ENCODE results near the gene SERPINH1. TPM values are rescaled to one million over a fixed set of nuclear protein-coding genes. Genes with fewer than 3 reads are reported as not detected.
"Not testable (repeated sequence)": the region's sequence is repeated elsewhere in the genome, so short reads cannot be mapped to it uniquely, and the experiment has no call there.

The SERPINH1 gene
- polyA plus RNA-seq, 1 donor, result 340 TPM

DNA sequence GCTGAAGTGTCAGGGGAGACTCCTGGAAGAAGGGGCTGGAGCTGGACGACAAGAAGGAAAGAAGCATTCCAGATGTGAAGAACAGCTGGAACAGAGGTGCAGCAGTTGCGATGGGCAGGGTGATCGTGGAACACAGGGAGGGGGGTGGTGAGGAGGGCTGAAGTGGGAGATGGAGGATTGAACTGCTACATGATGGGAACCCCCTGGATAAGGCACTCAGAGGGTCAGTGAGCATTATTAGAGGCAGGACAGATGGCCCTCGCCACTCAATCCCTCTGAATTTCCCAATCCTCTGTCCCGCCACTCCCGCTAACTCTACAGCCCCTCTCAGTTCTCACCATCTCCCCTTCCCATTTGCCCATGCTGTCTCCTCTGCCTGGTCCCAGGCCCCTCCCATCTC is 14.0 kb downstream of the SERPINH1 start:
- no peak for DNase-seq

DNA sequence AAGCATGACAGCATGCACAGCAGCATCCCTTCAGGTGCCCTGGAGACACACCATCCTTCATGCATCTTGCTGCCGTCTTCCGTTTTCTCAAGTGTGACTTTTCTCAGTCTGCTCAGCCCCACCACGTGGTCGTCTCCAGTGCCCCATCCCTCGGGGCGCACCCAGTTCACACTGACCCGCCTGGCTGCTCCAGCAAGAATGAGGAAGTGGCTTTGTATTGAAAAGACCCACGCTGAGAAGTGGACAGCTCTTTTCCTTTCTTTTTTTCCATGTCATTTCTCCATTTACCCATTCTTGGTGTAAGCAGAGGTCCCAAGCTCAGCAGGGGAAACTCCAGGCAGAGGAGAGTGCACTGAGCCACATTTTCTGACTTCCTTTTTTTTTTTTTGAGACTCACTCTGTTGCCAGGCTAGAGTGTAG is 14.5 kb downstream of the SERPINH1 start:
- DNase-seq, result no peak

DNA sequence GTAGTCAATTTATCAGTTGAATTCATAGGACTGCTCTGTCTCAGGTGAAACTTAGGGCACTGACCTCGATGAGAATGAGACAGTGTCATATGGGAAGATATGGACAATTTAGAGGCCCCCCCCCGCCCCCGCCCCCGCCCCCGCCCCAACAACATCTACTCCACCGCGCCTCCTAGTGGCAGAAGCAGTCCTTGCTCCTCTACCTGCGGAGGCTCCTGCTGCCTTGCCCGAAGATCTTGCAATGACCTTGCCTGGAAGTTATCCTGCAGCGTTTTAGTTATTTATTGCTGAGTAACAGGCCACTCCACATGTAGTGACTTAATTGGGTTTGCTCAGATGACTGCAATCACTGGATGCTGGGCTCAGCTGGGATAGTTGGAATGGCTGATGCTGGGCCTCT is 15.2 kb downstream of the SERPINH1 start:
- no peak for DNase-seq

DNA sequence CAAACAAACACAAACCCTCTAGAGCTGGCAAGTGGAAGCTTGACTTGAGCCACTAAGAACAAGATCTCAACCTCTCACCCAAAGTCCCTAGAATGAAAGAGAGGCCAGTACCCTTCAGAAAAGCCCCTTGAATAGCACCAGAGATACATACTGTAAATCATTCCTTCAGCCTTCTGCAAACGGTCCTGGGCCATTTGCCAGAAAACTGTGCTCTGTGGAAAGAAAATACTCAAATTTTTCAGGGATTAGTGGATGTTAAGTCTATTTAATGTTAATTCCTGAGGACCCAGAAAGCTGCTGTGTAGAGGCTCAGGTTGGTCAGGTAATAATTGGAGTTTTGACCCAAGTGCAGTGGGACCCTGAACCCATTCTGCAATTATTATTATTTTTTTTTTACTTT is 16.9 kb downstream of the SERPINH1 start:
- no peak for DNase-seq

DNA sequence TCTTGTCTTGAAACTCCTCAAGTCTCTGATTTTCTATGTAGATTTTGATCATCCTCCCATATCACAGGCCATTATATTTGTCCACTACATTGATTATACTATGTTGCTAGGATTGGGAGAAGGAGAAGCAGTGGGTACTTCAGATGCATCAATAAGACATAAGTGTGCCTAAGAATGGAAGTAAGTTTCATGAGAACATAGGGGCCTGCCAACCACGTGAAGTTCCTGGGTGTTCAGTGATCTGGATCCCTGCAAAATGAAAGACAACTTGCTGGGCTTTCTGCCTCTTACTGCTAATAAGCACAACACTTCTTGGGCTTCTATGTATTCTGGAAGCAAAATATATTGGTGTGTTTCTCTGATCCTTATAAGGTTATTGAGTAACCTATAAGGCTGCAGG is 17.8 kb downstream of the SERPINH1 start:
- no peak for DNase-seq

DNA sequence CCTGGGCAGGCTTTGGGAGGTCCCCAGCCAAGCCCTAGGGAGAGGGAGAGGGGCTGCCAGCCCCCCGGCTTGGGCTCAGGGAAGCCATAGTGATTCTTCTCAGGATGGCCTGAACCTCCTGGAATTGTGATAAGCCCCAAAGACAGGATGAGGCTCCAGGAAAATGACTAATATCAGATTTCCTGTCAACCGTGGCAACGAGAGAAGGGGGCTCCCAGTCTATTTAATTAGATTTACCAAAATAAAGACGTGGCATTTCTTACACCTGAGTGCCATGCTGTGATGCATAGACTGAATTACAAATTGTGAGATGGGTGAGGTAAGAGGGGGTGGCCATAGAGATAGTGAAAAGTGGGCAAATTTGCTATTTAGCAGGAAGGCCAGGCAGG is 20.4 kb downstream of the SERPINH1 start:
- DNase-seq, result no peak

DNA sequence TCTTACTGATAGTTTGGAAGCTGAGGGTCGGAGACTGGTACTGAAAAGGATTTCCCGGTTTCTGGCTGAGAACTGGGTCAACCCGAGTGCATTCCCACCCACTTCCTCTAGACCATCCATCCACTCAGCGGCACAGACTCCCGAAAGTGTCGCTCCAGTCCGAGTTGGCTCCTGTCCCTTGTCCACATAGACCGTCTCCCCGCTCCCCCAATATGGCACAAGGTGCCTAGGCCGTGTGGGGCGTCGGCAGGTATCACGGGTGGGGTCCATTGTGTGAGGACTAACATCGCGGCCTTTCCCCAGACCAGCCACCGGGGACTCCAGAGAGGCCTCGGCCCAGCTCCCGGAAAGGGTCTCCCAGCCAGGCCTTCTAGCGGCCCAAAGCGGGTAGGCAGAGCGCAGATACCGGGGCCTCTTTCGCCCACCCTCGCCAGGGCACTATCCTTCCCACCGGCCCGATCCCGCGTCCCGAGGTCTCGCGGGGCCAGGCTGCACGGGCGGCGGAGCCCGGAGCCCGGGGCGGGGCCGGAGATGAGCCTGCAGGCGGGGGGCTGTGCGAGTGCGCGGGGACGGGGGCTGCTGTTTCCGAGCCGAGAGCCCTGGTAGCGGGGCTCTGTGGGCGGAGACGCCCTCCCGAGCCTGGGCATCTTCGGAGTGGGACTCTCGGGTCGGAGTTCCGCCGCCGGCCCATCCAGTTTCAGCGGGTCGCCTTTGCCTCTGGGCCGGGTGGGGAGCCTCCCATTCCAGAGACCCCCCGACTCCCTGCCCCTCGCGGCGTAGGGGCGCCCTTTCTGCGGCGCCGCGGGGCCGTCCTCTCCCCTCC is 21.1 kb downstream of the SERPINH1 start:
- DNase-seq, result peak; percentile 86

DNA sequence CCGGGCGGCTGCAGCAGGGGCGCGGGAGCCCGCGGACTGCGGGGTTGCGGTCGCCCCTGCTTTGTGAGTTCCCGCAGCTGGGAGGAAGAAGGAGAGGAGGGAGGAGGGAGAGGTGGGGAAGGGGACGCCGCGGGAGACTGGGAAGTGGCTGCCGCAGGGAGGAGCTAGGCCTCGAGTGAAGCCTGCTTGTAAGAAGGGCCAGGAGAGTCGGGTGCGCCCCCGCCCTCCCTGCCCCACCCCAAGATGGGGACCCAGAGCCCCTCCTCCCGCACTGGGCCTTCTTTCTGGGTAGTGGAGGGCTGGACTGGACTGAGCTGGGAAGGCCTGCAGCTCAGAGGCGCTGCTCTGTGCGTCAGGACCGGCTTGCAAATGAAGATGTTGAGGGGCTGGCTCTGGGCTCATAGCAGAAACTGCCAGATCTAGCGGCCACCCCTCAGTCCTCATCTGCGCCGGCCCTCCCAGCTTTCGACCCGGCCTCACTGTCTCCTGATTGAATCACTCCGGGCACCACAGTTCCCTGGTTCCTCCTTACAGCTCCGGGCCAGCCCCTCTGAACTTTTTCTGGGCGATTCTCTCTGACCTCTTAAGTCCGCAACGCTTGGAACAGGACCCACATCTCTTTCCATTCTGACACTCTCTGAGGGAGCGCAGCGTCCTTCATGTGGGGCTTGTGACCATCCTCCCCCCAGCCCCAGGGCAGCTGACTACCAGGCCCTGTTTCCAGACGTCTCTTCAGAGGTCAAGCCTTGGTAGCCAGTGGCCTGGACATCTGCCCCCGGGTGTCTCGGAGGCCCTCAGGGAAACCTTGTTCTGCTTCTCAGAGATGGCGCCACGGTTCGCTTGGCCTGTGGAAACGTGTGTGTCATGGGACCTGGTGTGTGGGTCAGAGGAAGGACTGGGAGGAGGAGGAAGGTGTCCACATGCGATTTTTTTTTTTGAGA is 21.9 kb downstream of the SERPINH1 start:
- DNase-seq, result peak; percentile 89

DNA sequence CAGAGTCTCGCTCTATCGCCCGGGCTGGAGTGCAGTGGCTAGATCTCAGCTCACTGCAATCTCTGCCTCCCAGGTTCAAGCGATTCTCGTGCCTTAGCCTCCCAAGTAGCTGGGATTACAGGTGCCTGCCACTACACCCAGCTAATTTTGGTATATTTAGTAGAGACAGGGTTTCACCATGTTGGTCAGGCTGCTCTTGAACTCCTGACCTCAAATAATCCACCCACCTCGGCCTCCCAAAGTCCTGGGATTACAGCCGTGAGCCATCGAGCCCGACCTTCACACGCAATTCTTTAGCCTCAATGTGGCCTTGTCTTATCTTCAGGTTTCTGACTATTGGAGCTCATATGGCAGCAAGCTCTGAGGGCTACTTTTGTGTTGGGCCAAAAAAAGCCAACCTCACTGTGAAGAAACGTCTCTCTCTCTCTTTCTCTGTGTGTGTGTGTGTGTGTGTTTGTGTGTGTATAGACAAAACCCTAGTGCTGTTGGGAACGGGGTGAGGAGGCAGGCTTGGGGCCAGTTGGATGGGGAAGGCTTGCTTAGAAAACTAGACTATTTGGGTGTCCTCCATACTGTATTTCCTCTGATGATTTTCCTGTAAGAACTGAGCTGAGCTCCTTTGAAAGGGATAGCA is 22.7 kb downstream of the SERPINH1 start:
- not testable (repeated sequence) for DNase-seq

DNA sequence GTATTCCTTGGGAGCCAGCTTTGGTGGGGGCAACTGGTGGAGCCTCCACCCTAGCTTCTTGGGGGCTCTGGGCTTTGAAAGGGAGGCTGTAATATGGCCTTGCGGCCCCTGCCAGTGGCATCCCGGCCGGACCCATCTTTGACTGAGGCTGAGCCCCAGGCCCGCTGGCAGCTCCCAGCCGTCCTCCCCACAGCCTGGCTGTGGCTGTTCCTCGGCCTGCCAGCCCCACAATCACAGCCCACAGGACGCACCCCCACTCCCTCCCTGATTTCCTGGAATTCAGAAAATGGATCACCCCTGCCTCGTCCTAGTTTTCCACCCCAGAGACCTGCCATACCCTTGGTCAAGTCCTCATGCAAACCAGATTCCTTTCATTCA is 23.2 kb downstream of the SERPINH1 start:
- no peak for DNase-seq

DNA sequence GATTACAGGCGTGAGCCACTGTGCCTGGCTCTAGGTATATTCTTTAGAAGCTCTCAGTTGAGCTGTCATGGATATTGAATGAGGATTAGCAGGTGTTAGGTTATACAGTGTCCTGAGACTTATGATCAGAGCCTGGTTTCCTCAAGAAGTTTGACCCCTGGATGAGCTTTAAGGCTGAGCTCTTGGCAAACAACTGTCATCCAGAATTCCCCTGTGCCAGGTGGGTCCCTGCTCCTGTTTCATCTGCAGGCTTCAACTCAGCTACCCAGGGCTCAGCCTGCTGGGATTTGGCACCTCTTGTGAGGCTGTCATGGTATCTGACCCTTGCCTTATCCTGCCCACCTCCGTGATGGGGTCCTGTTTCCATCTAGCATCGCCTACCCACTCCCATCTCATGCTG is 24.3 kb downstream of the SERPINH1 start:
- DNase-seq, result no peak

DNA sequence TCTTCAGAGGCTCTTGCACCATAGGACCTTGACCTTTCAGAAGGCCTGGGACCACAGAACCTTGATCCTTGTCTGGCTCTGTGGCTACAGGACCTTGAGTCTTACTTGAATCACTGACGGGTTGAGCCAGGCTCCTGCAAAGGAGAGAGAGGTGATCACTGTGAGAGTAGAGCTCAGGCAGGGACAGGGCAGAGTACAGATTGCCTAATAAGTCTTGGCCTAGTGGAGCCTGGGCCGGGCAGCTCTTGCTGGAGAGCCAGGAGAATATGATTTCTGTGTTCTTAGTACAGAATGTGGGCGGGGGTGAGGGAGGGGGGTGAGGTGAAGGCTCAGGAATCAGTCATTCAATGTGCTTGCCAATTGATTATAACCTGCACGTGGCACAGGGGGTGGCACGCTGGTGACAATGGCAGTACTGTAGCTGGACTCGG is 26.0 kb downstream of the SERPINH1 start:
- no peak for DNase-seq

DNA sequence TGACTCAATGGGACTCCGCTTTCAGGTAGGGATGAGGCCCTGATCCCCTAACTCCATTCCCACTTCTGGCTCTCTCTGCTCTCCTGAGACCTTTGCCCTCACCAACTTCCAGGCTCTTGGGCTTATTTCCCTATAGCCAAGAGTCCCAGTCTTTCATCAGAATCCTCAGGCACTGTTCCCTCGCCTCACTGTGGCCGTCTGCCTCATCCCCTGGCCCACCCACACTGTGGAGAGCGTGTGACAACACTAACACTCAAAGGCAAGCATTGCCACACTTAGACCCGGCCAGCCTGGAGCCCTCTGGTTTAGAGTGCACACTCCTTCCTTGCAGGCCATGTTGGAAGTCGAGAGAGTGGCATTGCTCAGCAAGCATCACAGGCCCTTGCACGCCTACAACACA is 27.0 kb downstream of the SERPINH1 start:
- no peak for DNase-seq

DNA sequence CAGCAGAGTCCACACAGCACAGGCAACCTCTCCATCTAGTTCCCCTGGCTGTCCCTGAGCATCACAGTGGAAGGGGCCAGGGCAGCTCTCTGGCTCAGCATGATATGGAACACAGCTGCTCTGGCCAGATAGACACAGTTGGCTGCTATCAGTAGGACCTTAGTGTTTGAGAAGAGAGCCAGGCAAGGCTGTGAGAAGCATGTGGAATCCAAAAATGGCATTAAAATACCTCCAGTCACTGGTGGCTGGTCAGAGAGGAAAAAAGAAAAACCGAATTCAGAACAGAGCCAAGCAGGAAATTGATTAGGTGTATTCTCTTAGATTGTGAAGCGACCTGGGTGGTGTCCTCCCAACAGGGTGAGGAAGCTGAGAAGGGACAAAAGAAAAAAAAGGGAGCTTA is 27.9 kb downstream of the SERPINH1 start:
- DNase-seq, result no peak

DNA sequence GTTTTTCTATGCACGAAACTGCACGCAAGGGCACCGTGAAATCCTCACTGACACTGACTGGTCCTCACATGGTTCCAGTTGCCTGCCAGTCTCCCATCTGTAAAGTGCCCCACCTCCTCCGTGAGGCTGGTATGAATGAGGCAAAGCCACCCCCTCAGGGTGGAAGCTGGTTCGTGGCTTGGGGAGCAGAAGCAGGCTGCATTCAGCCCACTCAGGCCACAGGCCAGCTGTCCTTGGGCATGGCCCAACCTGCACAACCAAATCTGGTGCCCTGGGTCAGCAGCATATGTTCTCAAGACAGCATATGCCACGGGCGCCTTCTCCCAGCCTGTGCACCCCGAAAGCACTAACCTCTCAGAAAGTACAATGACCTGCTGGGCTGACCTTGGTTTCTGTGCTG is 29.3 kb downstream of the SERPINH1 start:
- no peak for DNase-seq

DNA sequence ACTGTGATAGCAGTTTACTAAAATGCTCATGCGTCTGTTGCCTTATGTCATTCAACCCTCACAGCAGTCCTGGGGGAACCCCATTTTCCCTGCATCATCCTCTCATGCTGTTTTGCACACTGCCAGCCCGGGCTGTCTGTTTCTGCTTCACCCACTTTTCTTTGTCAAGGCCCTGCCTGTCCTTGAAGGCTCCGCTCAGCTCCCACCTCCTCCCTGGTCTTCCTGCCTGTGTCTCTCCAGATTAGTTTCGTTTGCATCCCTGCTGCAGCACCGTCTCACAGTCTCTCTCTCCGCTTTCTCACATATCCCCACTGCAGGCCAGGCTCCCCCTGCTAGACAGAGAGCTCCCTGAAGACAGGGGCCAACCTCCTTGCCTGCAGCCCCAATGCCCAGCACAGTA is 29.9 kb downstream of the SERPINH1 start:
- DNase-seq, result no peak

DNA sequence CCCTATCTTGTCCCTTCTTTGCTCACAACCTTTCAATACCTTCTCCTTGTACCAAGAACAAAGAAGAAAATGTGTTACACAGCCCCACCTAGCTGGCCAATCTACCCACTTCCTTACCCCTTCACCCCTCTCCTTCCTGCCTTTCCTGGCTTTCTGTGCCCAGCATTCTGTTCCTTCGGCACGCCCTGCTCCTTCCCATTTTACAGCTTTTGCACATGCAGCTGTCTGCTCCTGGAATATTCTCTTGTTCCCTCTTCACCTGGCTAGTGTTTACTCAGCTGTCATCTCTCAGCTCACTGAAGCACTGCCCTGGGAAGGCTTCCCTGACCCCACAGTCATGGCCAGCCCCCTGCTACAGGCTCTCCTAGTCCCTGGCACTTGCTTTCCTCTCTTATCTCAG is 30.7 kb downstream of the SERPINH1 start:
- DNase-seq, result no peak

DNA sequence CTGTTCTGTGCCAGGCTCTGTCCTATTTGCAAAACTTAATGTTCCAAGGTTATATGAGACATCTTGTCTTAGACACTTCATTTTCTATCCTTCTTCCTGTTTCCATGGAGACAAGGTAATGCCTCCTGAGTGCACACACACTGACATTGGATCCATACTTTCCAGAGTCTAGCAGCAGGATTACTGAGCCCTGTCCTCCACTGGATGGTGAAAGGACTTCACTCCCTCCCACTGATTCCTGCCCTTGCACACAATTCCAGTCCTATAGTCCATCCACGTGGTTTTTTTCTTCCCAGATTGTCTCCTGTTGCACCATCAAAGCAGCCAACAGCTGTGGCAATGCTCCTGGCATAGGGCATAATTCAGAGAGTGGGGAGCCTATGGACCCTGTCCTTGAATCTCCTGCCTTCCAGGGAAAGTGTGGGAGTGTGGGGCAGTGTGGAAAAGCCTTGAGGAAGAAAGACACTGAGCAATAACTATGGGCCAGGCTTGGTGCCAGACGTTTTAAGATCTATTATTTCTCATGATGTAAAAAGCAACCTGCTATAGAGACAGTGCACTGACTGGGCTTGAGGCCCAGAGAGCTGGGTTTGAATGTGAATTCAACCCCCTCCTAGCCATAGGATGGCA is 31.3 kb downstream of the SERPINH1 start:
- no peak for DNase-seq

DNA sequence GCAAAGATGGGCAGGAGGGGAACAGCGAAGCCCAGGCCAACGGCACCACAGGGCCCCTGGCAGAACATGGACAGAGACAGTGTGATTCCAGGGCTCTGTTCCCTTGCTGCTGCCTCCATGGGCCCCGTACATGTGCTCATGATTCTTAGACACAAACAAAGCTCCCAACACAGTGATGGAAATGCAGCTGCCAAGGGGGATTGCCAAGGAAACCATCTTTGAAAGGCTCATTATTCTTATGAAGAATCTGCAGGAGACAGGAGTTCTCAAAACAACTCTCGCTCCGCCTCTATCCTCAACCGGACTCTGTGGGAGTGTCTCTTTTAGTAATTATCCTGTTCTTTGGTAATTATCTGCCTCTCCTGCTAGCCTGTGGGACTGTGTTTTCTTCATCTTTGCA is 32.2 kb downstream of the SERPINH1 start:
- no peak for DNase-seq

DNA sequence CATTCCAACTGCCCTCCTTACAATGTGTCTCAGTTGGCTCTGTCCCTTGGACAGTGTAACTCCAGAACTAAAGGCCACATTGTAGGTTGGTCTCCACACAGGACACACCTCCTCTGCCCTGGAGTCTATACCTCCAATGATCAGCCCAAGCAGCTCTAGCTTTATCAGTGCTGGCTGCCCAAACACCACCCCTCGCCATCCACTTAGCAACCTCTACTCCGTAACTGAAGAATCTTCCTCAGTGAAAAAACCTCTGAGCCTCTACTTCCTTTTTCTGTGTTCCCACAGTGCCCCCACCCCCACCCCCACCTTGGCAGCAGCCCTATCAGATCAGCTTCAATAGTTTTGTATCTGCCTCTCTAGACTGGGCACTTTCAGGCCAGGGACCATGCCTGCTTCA is 33.4 kb downstream of the SERPINH1 start:
- no peak for DNase-seq

DNA sequence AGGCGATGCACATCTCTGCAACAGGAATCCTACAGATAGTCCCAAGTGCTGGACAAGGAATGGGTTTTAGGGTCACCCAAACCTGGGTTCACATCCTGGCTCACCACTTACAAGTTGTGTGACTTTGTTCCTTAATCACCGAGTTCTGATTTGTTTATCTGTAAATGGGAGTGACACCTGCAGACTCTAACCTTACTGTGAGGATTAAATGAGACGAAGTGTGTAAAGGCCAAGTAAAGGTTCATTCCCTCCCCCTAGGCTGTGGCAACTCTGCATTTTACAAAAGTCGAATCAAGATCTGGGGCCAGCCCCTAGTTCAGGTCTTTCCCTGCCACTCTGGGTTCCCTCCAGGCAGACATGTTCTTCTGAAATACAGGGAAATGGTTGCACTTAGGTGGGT is 34.9 kb downstream of the SERPINH1 start:
- DNase-seq, result no peak

DNA sequence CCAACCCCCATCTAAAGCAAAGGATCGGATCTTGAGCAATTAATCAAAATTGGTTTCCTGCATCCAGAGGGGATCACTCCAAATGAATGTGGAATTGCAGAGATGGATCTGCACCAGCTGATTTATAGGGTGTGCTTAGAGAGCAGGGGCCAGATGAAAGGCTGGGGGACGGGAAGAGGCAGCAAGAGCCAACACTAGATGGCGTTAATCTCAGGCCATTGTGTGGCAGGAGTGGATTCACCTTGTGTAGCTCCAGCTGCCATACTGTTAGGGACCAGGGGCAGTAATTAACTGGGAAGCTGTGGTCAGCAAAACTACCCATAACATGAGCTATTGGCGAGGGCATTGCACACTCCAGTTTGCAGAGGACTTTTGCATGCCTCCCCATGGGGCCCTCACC is 35.6 kb downstream of the SERPINH1 start:
- DNase-seq, result no peak

DNA sequence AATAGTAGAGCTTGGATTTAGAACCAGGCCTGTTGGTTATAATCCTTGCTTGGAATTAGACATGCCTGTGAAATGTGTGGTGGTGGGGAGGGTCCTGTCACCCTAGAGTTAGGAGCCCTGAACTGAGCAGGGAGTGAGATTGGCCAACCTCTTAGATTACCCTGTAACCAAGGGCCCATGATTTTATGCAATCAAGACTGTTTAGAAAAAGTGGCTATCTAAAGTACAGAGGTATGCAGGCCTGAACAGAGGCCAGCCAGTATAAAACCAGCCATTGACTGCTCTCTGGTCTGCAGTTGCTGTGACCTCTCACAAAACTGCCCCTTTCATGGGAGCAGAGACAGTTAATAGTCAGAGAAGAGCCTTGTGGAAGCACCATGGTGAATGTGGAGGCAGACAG is 36.2 kb downstream of the SERPINH1 start:
- no peak for DNase-seq
